NCI-H82 (cell line): Measurements from ENCODE around the gene NETO2.

ENCODE experiments used
- DNase-seq: peaks from one replicate; lab custom pipeline; 2025; lab: John Stamatoyannopoulos, UW

The NETO2 gene

GRCh38 chr16:47046726-47047523 is 96.8 kb downstream of the NETO2 start:
- no peak for DNase-seq

- no peak for DNase-seq
Observed at GRCh38 chr16:47045459-47045858, 98.3 kb downstream of the NETO2 start.

GRCh38 chr16:47045023-47045422 is 98.7 kb downstream of the NETO2 start:
- DNase-seq, result no peak

GRCh38 chr16:47043970-47044684 is 99.6 kb downstream of the NETO2 start:
- DNase-seq, result no peak

GRCh38 chr16:47043200-47043599 is 100.5 kb downstream of the NETO2 start:
- peak; percentile 36 for DNase-seq

GRCh38 chr16:47037746-47038458 is 105.8 kb downstream of the NETO2 start:
- DNase-seq, result peak; percentile 85

- DNase-seq, result peak; percentile 38
Observed at GRCh38 chr16:47037396-47037745, 106.4 kb downstream of the NETO2 start.

- DNase-seq, result no peak
Observed at GRCh38 chr16:47036201-47036600, 107.5 kb downstream of the NETO2 start.

- no peak for DNase-seq
Observed at GRCh38 chr16:47035436-47035835, 108.3 kb downstream of the NETO2 start.

- no peak for DNase-seq
Observed at GRCh38 chr16:47034455-47034854, 109.3 kb downstream of the NETO2 start.

- peak; percentile 12 for DNase-seq
Observed at GRCh38 chr16:47033176-47033575, 110.6 kb downstream of the NETO2 start.

- no peak for DNase-seq
Observed at GRCh38 chr16:47029724-47030123, 114.0 kb downstream of the NETO2 start.

GRCh38 chr16:47028767-47029377 is 114.9 kb downstream of the NETO2 start:
- no peak for DNase-seq
